NCI-H146 (cell line): ENCODE measurements around the gene SCG5.

Experiments
- DNase-seq: peaks from one replicate; lab custom pipeline; 2025; lab: John Stamatoyannopoulos, UW

SCG5 gene

DNA sequence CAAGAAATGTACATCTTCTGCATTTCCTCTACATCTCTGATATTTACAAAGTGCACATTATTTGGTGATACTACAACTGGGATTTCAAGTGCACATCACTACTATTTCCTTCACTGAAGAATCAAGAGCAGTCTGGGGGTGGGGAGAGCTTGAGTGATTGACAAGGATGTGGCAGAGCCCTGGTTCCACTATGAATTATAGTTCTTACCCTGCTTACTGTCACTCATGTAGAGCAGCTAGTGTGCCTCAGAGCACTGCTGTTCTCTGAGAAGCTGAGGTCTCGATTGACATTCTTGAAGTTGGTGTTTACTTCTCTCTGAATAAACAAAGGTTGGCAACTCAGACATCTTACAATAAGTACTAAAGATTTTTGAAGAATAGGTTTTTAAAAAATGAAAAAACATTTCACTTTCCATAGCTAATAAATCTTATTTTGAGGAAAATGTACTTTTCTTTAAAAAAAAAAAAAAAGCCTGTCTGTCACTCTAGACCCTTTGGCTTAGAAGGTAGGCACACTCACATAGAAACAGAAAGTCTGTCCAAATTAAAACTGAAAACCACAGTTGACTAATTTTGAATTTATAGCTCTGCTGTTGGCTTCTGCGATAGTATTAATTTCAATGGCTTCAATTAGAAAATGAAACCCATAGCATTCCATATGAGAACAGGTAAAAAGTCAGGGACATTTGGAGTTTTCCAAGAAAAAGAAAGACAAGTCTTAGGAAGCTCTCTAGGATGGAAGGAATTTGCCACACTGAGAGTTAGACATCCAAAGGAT is 81.8 kb downstream of the SCG5 start:
- DNase-seq: no peak

DNA sequence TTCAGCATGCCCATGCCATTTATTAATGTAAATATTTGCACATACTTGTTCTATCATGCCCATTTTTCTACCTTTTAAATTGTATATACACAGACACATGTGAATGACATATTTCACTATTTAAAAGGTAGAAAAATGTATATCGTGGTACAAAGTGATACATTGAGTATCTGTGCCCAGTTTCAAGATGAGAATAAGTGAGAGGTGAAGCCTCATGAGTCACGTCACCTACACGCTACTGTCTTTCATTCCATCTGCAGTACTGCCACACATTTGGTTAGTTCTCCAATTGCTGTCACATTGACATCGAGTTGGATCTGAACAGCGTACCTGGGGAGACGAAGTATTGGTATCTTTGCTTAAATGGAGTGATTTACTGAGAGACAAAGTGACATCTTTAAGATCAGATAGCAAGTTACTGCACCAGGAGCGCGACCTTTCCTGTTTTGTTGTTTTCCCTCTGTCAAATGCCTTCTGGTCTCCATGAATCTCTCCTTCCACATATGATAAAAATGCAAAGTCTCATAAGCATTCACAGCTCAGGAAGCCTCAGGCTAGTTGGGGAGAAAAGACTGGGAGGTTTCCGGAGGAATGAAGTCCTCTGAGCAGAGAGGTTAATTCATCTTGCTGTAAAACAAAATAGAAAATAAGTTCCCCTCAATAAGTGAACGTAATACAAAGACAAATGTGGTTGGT is 88.3 kb downstream of the SCG5 start:
- no peak for DNase-seq

DNA sequence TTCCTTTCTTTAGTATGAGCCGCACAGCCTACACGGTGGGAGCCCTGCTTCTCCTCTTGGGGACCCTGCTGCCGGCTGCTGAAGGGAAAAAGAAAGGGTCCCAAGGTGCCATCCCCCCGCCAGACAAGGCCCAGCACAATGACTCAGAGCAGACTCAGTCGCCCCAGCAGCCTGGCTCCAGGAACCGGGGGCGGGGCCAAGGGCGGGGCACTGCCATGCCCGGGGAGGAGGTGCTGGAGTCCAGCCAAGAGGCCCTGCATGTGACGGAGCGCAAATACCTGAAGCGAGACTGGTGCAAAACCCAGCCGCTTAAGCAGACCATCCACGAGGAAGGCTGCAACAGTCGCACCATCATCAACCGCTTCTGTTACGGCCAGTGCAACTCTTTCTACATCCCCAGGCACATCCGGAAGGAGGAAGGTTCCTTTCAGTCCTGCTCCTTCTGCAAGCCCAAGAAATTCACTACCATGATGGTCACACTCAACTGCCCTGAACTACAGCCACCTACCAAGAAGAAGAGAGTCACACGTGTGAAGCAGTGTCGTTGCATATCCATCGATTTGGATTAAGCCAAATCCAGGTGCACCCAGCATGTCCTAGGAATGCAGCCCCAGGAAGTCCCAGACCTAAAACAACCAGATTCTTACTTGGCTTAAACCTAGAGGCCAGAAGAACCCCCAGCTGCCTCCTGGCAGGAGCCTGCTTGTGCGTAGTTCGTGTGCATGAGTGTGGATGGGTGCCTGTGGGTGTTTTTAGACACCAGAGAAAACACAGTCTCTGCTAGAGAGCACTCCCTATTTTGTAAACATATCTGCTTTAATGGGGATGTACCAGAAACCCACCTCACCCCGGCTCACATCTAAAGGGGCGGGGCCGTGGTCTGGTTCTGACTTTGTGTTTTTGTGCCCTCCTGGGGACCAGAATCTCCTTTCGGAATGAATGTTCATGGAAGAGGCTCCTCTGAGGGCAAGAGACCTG is 89.5 kb downstream of the SCG5 start:
- peak; percentile 5 for DNase-seq

DNA sequence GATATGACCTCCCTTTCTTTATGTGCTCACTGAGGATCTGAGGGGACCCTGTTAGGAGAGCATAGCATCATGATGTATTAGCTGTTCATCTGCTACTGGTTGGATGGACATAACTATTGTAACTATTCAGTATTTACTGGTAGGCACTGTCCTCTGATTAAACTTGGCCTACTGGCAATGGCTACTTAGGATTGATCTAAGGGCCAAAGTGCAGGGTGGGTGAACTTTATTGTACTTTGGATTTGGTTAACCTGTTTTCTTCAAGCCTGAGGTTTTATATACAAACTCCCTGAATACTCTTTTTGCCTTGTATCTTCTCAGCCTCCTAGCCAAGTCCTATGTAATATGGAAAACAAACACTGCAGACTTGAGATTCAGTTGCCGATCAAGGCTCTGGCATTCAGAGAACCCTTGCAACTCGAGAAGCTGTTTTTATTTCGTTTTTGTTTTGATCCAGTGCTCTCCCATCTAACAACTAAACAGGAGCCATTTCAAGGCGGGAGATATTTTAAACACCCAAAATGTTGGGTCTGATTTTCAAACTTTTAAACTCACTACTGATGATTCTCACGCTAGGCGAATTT is 91.2 kb downstream of the SCG5 start:
- no peak for DNase-seq

DNA sequence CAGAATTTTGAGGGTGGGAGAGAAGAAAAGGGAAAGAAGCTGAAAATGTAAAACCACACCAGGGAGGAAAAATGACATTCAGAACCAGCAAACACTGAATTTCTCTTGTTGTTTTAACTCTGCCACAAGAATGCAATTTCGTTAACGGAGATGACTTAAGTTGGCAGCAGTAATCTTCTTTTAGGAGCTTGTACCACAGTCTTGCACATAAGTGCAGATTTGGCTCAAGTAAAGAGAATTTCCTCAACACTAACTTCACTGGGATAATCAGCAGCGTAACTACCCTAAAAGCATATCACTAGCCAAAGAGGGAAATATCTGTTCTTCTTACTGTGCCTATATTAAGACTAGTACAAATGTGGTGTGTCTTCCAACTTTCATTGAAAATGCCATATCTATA is 91.8 kb downstream of the SCG5 start:
- no peak for DNase-seq

DNA sequence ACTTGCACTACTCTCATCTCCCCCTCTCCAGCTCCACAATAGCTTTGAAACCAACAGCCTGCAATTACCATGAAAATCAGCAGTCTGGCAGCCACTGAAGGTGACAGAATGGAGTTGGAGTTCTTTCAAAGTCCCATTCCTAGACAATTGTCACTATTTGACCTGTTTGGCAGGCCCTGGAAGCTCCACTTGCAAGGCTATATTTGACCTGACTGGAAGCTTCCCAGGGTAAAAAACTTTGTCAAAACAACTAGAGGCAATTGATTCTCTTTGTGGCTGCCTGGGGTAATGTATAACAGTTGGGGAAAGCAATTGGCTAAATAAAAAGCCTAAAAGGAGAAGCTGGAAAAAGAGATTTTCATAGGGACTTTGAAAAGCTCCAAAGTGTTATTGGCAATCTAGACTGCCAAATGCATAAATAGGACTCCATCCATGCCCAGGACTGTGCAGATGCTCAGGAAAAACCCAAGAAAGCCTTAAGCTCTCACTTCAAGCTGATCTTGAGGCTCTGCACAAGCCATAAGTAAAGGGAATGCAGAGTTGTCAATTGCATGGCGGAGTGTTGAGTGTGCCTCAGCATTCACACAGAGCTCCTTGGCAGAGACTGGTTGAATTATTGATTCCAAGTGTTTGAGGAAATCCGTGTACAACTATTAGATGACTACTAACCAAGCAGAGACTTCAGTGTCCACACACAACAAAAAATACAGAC is 94.6 kb downstream of the SCG5 start:
- DNase-seq: no peak

DNA sequence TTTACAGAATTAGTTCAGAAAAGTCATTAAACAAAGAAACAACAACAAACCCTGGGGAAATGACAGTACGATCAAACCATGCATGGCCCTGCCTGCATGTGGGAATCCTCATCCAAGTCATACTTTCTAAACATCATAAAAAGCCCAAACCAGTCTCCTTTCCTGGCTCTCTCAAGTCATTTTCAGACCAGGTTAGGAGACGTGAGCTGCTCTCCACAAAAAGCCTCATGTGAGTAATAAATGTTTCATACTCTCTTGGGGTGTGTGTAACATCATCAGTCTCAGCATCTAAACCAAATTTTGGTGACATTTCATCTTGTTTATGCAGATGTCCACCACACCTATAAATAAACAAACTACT is 95.2 kb downstream of the SCG5 start:
- no peak for DNase-seq

DNA sequence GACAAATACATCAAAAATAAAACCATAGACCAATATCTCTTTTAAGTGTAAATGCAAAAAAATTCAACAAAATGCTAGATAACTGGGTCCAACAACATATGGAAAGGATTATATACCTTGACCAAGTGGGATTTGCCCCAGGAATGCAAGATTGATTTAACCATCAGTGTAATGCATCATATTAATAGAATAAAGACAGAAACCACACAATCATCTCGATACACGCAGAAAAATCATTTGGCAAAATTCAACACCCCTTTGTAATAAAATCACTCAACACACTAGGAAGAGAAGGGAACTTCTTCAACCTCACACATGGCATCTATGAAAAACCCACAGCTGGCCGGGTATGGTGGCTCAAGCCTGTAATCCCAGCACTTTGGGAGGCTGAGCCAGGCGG is 95.8 kb downstream of the SCG5 start:
- no peak for DNase-seq

DNA sequence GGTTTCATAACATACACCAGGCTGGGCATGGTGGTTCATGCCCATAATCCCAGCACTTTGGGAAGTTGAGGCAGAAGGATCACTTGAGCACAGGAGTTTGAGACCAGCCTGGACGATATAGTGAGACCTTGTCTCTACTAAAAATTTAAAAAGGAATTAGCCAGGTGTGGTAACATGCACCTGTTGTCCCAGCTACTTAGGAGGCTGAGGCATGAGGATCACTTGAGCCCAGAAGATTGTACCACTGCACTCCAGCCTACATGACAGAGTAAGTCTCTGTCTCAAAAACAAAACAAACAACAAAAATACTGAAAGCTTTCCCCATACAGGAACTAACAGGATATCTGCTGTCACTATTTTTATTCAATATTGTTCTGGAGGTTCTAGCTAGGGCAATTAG is 97.2 kb downstream of the SCG5 start:
- DNase-seq: no peak

DNA sequence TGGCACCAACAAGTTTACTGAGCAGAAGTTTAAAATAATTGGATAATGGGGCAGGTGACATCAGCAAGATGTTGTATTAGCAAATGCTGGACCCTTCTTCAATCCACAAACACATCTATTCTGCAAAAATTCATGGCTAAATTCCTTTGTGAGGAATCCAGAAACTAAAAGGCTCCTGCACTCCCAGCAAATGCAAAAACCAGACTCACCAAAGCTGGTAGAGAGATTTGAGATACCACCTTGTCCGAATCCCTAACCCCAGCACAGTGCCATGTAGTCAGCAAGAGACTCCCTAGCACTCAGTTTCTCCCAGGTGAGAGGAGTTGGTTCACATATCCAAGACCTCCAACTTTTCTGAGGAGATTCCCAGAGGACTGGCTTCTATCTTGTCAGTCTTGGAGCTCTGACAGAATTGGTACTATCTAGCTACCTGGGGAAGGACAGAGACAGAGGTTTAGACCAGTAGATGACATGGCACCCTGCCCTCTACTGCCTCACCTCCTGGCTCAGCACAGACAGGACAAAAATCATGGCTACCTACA is 98.1 kb downstream of the SCG5 start:
- no peak for DNase-seq

DNA sequence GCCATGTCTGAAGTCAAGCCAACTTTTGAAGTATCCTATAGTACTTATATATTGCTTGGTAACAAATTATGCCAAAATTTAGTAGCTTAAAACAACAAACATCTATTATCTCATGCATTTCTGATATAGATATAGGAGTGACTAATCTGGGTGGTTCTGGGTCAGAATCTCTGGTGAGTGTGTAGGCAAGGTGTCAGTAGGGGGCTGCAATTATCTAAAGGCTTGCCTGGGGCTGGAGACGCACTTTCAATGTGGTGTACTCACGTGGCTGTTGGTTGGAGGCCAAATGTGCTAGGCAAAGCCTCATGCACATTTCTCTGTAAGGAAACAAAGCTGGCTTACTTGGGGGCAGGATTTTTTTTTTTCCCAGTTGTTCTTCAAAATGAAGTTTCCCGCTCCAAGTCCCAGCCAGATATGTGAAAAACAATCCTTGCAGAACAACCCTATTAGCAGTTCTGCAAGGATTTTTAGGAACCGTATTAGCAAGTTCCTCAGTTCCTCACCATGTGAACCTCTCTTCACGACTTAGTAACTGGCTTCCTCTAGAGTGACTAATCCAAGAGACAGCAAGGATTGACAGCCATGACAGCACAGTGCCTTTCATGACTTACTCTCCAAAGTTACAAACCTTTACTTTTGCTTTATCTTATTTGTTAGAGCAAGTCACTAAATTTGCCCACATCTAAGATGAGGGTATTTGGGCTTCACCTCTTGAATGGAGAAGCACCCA is 102.1 kb downstream of the SCG5 start:
- no peak for DNase-seq

DNA sequence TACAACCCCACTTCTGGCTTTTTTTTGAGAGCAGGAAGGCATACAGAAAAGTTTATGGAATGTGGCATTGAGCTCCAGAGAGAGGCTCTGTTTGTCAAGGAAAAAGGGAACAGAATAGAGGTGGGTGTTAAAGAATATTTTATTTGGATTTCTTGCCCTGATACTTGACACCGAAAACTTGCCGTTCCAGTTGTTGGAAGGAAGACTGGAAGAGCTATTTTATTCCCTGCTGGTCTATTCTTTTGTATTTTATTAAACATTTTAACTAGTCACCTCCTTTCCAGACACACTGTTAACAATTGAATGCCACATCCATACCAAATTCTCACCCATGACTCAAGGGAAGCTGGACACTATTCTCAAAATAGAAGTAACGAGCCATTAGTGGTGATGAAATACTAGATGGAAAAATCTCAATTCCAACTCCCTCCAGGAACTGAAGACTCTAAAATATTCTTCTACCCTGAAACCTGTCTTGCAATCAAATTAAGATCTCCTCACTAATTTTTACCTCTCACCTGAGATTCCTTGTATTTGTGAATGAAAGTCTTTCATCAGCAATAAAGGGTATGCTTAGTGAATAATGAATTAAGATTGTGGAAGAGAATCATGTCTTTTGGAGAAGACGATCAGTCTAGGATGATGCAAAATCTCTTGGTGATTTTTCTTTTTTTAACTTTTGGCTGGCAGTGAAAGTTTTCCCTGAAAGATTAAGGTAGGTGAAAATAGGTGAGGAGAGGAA is 104.8 kb downstream of the SCG5 start:
- DNase-seq: no peak
